CD14-positive monocyte (primary cell): ENCODE measurements around the gene CAMSAP3. TPM values are rescaled to one million over a fixed set of nuclear protein-coding genes. Genes with fewer than 3 reads are reported as not detected.

ENCODE experiments used
- DNase-seq, 3 donors: peaks; one replicate each; pipeline ENCODE4 v3.0.0-alpha.2; 2011 to 2022
- H2AFZ ChIP-seq: 2 replicates; pipeline ENCODE4 v1.6.0; 2012; ENCODE audit warnings: mild to moderate bottlenecking, low read depth, low read length, inconsistent platforms; ENCODE audit not compliant: insufficient read depth, poor library complexity, severe bottlenecking
- H3K27ac ChIP-seq, 2 donors: 1 replicate in 1 of 2; 2 replicates in 1 of 2; pipeline ENCODE4 v1.5.1; 2012 to 2013; ENCODE audit warnings: low read length in 2 of 2, control low read depth in 1 of 2, inconsistent platforms in 1 of 2, low read depth in 1 of 2, mild to moderate bottlenecking in 1 of 2
- H3K27me3 ChIP-seq, 2 donors: one replicate each; pipeline versions ENCODE4 v1.6.0 to v1.6.1; 2011 to 2013; ENCODE audit warnings: low read length in 2 of 2; ENCODE audit not compliant: control insufficient read depth in 2 of 2, insufficient read depth in 2 of 2
- H3K36me3 ChIP-seq, 2 donors: replicated peaks in 1 of 2; 1 replicate in 1 of 2; 2 replicates in 1 of 2; pipeline versions ENCODE4 v1.5.1 to v1.6.1; 2012 to 2013; ENCODE audit warnings: low read length in 2 of 2, control low read depth in 1 of 2, inconsistent platforms in 1 of 2, mild to moderate bottlenecking in 1 of 2; ENCODE audit not compliant: insufficient read depth in 2 of 2, control insufficient read depth in 1 of 2
- H3K4me1 ChIP-seq, 2 donors: 1 replicate in 1 of 2; 2 replicates in 1 of 2; pipeline versions ENCODE4 v1.5.1 to v1.6.1; 2012 to 2013; ENCODE audit warnings: low read length in 2 of 2, control low read depth in 1 of 2, inconsistent platforms in 1 of 2, mild to moderate bottlenecking in 1 of 2, moderate library complexity in 1 of 2; ENCODE audit not compliant: insufficient read depth in 2 of 2, control insufficient read depth in 1 of 2
- H3K4me2 ChIP-seq: replicated peaks from 2 replicates; pipeline ENCODE3; 2012; ENCODE audit warnings: low read length, moderate library complexity, mild to moderate bottlenecking; ENCODE audit not compliant: poor library complexity, severe bottlenecking; ENCODE audit errors: extremely low read depth
- H3K4me3 ChIP-seq, 3 experiments: fragments of 200-600 bp in 1 of 3; sonication (generic) in 1 of 3; replicated peaks in 1 of 3; 1 replicate in 2 of 3; 2 replicates in 1 of 3; pipeline ENCODE4 v1.5.1; 2011 to 2013; ENCODE audit warnings: low read length in 3 of 3, mild to moderate bottlenecking in 3 of 3, control low read depth in 2 of 3, low read depth in 2 of 3, inconsistent platforms in 1 of 3, moderate library complexity in 1 of 3
- H3K79me2 ChIP-seq: 2 replicates; pipeline ENCODE4 v1.6.0; 2012; ENCODE audit warnings: mild to moderate bottlenecking, control low read depth, inconsistent platforms, low read length, moderate library complexity; ENCODE audit not compliant: insufficient read depth
- H3K9ac ChIP-seq: 2 replicates; pipeline ENCODE4 v1.6.0; 2017; ENCODE audit warnings: low read length, mild to moderate bottlenecking; ENCODE audit not compliant: insufficient read depth, poor library complexity, severe bottlenecking
- H3K9me3 ChIP-seq, 2 donors: replicated peaks in 1 of 2; 1 replicate in 1 of 2; 2 replicates in 1 of 2; pipeline versions ENCODE4 v1.5.1 to v1.6.1; 2012 to 2013; ENCODE audit warnings: low read length in 2 of 2, control low read depth in 1 of 2; ENCODE audit not compliant: control insufficient read depth in 1 of 2, insufficient read depth in 1 of 2
- H4K20me1 ChIP-seq: 2 replicates; pipeline ENCODE4 v1.6.0; 2012; ENCODE audit warnings: mild to moderate bottlenecking, low read length, control low read depth, moderate library complexity; ENCODE audit not compliant: insufficient read depth
- H3K27ac Mint-ChIP-seq, 7 donors: one replicate each; pipeline ENCODE4 v1.8.0; 2020; ENCODE audit warnings: mild to moderate bottlenecking in 7 of 7, mixed read lengths in 7 of 7, moderate library complexity in 6 of 7, inconsistent platforms in 2 of 7
- H3K27me3 Mint-ChIP-seq, 3 donors: one replicate each; pipeline ENCODE4 v1.8.0; 2021 to 2022; ENCODE audit warnings: low read depth in 3 of 3, mild to moderate bottlenecking in 3 of 3, mixed read lengths in 3 of 3, moderate library complexity in 3 of 3, inconsistent platforms in 1 of 3
- H3K36me3 Mint-ChIP-seq, 2 donors: one replicate each; pipeline ENCODE4 v1.8.0; 2020; ENCODE audit warnings: mixed read lengths in 2 of 2, inconsistent platforms in 1 of 2, mild to moderate bottlenecking in 1 of 2
- H3K4me1 Mint-ChIP-seq: one replicate; pipeline ENCODE4 v1.8.0; 2020; ENCODE audit warnings: mild to moderate bottlenecking, mixed read lengths
- H3K4me3 Mint-ChIP-seq, 2 donors: one replicate each; pipeline ENCODE4 v1.8.0; 2020; ENCODE audit warnings: mild to moderate bottlenecking in 2 of 2, mixed read lengths in 2 of 2, moderate library complexity in 1 of 2
- H3K9me3 Mint-ChIP-seq, 7 donors: one replicate each; pipeline ENCODE4 v1.8.0; 2020 to 2022; ENCODE audit warnings: mixed read lengths in 7 of 7, mild to moderate bottlenecking in 6 of 7, moderate library complexity in 6 of 7, inconsistent platforms in 2 of 7
- CTCF ChIP-seq: fragments of 200-600 bp; IDR thresholded peaks from one replicate; pipeline ENCODE4 v1.8.0; 2022; ENCODE audit warnings: antibody characterized with exemption, mild to moderate bottlenecking
- WGBS: methylation state at CpG from one replicate; pipeline ENCODE4 v1.1.5; 2013; ENCODE audit warnings: missing lambda C conversion rate; ENCODE audit not compliant: insufficient coverage; 5-methylcytosine and 5-hydroxymethylcytosine counted together
- intact Hi-C, 2 donors: fragments of 100-400 bp; cut with micrococcal nuclease; formaldehyde crosslinking; loops; one replicate each; pipeline versions ENCODE4 v1.15.0 to v1.15.1; 2023
- polyA plus RNA-seq, 3 donors: library from polyadenylated mRNA; depleted of rRNA in 1 of 3; unstranded in 2 of 3; stranded (reverse) in 1 of 3; fragments of 300-500 nt in 2 of 3; fragments of >200 nt in 1 of 3; fragmentation: Illumina TruSeq in 2 of 3; gene quantifications; 1 replicate in 2 of 3; 2 replicates in 1 of 3; pipeline ENCODE4 v1.2.3, GENCODE V29; 2012 to 2021

The CAMSAP3 gene
- polyA plus RNA-seq, 3 donors: 0.05 TPM; not detected in 2

DNA sequence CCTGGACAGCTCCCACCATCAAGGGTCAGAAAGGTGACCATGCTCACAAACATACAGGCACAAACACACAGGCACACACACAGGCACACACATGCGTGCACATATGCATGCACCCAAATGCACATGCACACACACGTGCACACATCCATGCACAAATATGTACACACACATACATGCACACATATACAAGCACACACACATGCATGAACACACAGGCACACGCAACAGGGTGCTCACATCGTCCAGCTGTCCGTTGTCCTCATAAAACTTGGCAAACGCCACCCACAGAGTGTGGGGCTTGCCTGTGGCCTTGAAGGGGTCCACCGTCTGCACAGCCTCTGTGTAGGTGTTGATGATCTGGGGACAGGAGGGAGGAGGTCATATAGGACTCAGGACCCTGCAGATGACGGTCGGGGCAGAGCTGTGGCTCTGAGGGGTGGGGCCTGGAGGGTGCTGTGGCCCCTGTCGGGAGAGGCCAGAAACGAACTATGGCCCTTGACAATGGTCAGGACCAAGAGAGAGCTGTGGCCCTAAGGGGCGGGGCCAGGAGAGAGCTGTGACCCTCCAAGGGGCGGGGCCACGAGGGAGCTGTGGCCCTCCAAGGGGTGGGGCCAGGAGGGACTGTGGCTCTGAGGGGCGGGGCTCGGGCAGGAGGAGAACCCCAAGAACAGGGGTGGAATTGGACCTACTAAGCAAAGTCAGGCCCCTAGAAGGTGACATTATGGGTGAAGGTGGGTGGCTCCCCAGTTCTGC lies 27.4 kb downstream of the CAMSAP3 start:
- Histone ChIP-seq H3K4me2 (no peak overlapping the region), H3K27me3 (no peaks in the 10 kb centered on the region), H3K4me3 (no peak overlapping the region), H3K4me1 (peaks cover 0 to 8% of the 10 kb centered on the region in 2 donors), H4K20me1 (peaks cover 4% of the 10 kb centered on the region), H3K27ac (no peak overlapping the region), H2AFZ (no peak overlapping the region), H3K79me2 (peaks cover 24% of the 10 kb centered on the region), H3K9ac (no peak overlapping the region), H3K36me3 (peaks cover 76 to 97% of the 10 kb centered on the region in 2 donors), H3K9me3 (no peaks in the 10 kb centered on the region)
- Mint-ChIP-seq H3K9me3 (peaks cover 0 to 1% (median 0%) of the 10 kb centered on the region in 7 donors), H3K27me3 (peaks cover 0 to 2% (median 0%) of the 10 kb centered on the region in 3 donors), H3K36me3 (peaks cover 67 to 91% of the 10 kb centered on the region in 2 donors), H3K4me3 (no peak overlapping the region), H3K4me1 (peaks cover 8% of the 10 kb centered on the region), H3K27ac (no peak overlapping the region)
- WGBS: 96% methylated on average over 11 of the region's 16 CpGs
- TF ChIP-seq CTCF: no peak
- intact Hi-C loops: loop anchor here in 1 of 2 donors (10.0 kb wide), 1 partner anchor 228 kb away; no protein-coding TSS in a partner anchor
- no peak for DNase-seq

DNA sequence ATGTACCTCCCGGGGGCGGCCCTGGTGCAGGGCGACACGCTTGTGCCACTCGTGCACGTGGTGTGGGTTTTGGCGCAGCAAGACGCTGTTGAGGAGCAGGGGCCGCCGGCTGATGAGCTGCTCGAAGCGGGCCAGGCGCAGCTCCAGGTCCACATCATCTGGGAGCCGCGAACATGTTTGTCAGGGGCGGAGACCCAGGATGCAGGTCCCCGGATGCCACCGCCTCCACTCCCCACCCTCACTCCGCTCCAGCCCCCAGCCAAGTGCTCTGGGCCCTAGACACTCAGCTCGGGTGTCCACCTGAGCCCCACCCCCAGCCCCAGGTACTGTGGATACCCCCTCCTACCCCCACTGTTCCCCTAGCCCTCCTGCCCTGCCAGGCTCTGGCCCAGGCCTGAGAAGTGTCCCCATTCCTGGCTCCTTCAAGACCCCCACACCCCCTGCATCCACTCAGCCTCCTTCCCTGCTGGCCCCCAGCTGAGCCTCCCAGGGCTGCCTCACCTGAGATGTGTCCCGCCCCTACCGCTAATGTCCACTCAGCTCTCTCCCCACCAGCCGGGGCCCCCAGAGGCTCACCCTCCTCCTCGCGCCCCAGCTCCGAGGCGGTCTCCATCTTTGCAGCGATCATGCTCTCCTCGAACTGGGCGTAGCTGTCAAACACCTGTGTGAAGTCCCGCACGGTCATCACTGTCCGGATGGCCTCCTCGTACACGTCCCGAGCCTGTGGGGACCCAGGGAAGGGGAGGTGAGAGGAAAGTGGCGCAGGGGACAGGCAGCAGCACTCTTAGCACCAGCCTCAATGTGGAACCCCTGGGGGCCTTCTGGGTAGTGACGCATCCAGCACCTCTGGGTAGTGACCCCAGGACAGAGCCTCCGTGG lies 28.3 kb downstream of the CAMSAP3 start:
- H3K27ac Mint-ChIP-seq: peak overlapping the region in 1 of 7 donors; percentile 50
- Histone ChIP-seq H3K9me3 (no peaks in the 10 kb centered on the region), H3K4me2 (no peak overlapping the region), H3K27me3 (no peaks in the 10 kb centered on the region), H3K36me3 (peaks cover 76 to 89% of the 10 kb centered on the region in 2 donors), H3K4me3 (no peak overlapping the region), H4K20me1 (peaks cover 4% of the 10 kb centered on the region), H2AFZ (no peak overlapping the region), H3K9ac (no peak overlapping the region), H3K4me1 (peaks cover 8 to 13% of the 10 kb centered on the region in 2 donors), H3K27ac (no peak overlapping the region), H3K79me2 (peaks cover 32% of the 10 kb centered on the region)
- no peak for TF ChIP-seq CTCF
- 97% methylated on average over 38 of the region's 39 CpGs for WGBS
- DNase-seq: no peak
- no peaks in the 10 kb centered on the region for H3K27me3 Mint-ChIP-seq
- intact Hi-C loops: loop anchor here in 1 of 2 donors (10.0 kb wide), 1 partner anchor 229 kb away; no protein-coding TSS in a partner anchor
- H3K4me3 Mint-ChIP-seq: no peak overlapping the region
- H3K36me3 Mint-ChIP-seq: peaks cover 59 to 82% of the 10 kb centered on the region in 2 donors
- H3K4me1 Mint-ChIP-seq: peaks cover 10% of the 10 kb centered on the region
- no peaks in the 10 kb centered on the region for H3K9me3 Mint-ChIP-seq
